Sigmoid colon (tissue), 4 donors: Measurements from ENCODE around the gene OTOGL.

Experiments used
- CTCF ChIP-seq, 4 experiments: fragments of 450-650 bp in 3 of 4; fragments of 200-600 bp in 1 of 4; IDR thresholded peaks; one replicate each; pipeline ENCODE4 v1.5.1; 2016 to 2019; ENCODE audit warnings: antibody characterized with exemption in 4 of 4, mild to moderate bottlenecking in 3 of 4, moderate library complexity in 2 of 4
- POLR2A ChIP-seq, 2 donors: fragments of 450-650 bp; IDR thresholded peaks; one replicate each; pipeline ENCODE4 v1.6.1; 2016; ENCODE audit warnings: antibody characterized with exemption in 2 of 2, mild to moderate bottlenecking in 2 of 2, moderate library complexity in 2 of 2
- POLR2AphosphoS5 ChIP-seq, 4 donors: sonication (generic); formaldehyde crosslinking; IDR thresholded peaks; one replicate each; pipeline ENCODE4 v1.6.1; 2017; ENCODE audit warnings: antibody characterized with exemption in 4 of 4

GRCh38 chr12:80359703-80360102 lies 260.4 kb downstream of the OTOGL start:
- TF ChIP-seq POLR2AphosphoS5 (IDR thresholded peaks at IDR 0.05) = no peak
- no peak for TF ChIP-seq CTCF (IDR thresholded peaks at IDR 0.05)
- TF ChIP-seq POLR2A (IDR thresholded peaks at IDR 0.05) = no peak
